HCT116 (cell line): ENCODE data around the gene GFI1. TPM values are rescaled to one million over a fixed set of nuclear protein-coding genes. Genes with fewer than 3 reads are reported as not detected.

Experiments used
- ATAC-seq: fragments of 200-7000 bp; cut with Tn5 transposase; 2 replicates; pipeline ENCODE4 v1.9.1; 2020; ENCODE audit warnings: mild to moderate bottlenecking, moderate library complexity
- BruUV-seq: library from RNA; stranded (reverse); fragments of 400-500 nt; replicated peaks from 2 replicates; lab custom pipeline; 2021; lab: Mats Ljungman, UMichigan
- CTCF ChIA-PET: fragments of 300-600 bp; sonication (Branson Sonifier 250); formaldehyde crosslinking; loops from one replicate; lab custom pipeline; 2021; ENCODE audit warnings: antibody characterized with exemption; lab: Charles Lee
- POLR2A ChIA-PET: fragments of 300-600, 350-600 bp; sonication (Branson Sonifier 250); formaldehyde crosslinking; loops from one replicate; lab custom pipeline; 2021; ENCODE audit warnings: antibody characterized with exemption; lab: Charles Lee
- RAD21 ChIA-PET, 2 experiments: fragments of 300-600 bp; sonication (Branson Sonifier 250); formaldehyde crosslinking; loops; one replicate each; lab custom pipeline; 2023; ENCODE audit warnings: low total read pairs in 2 of 2; ENCODE audit not compliant: uncharacterized antibody in 2 of 2, unreplicated experiment in 2 of 2, low non-redundant PET in 1 of 2; lab: Charles Lee
- DNase-seq: peaks from one replicate; pipeline ENCODE4 v3.0.0-alpha.2; 2010; ENCODE audit warnings: low read depth, low spot score
- H2AFZ ChIP-seq: fragments of 200-600 bp; shearing (Covaris generic), sonication (generic); 2 replicates; pipeline ENCODE4 v1.6.1; 2017; ENCODE audit warnings: low read depth, mixed run types, mixed read lengths, antibody characterized with exemption, low read length; ENCODE audit not compliant: poor library complexity, severe bottlenecking
- H3K27ac ChIP-seq: 2 replicates; pipeline ENCODE4 v1.5.1; 2012; ENCODE audit warnings: low read depth, low read length
- H3K27me3 ChIP-seq: fragments of 200-600 bp; sonication (generic); 2 replicates; pipeline ENCODE4 v1.6.1; 2016; ENCODE audit warnings: mixed run types, low read length, mixed read lengths; ENCODE audit not compliant: insufficient read depth
- H3K36me3 ChIP-seq, 2 experiments: fragments of 200-500 bp in 1 of 2; fragments of 200-600 bp in 1 of 2; sonication (Bioruptor generic) in 1 of 2; sonication (generic) in 1 of 2; 2 replicates each; pipeline versions ENCODE4 v1.5.1 to v1.6.1; 2014 to 2016; ENCODE audit warnings: low read length in 2 of 2, inconsistent platforms in 1 of 2, mixed read lengths in 1 of 2, mixed run types in 1 of 2; ENCODE audit not compliant: insufficient read depth in 2 of 2, control insufficient read depth in 1 of 2
- H3K4me1 ChIP-seq, 2 experiments: fragments of 200-600 bp in 1 of 2; sonication (generic) in 1 of 2; 2 replicates each; pipeline versions ENCODE4 v1.5.1 to v1.6.1; 2012 to 2017; ENCODE audit warnings: low read length in 2 of 2, inconsistent platforms in 1 of 2, mild to moderate bottlenecking in 1 of 2, mixed read lengths in 1 of 2, mixed run types in 1 of 2, moderate library complexity in 1 of 2; ENCODE audit not compliant: insufficient read depth in 2 of 2, control insufficient read depth in 1 of 2
- H3K4me2 ChIP-seq: fragments of 200-600 bp; sonication (generic); 2 replicates; pipeline ENCODE4 v1.6.1; 2017; ENCODE audit warnings: mixed run types, low read length, mixed read lengths
- H3K4me3 ChIP-seq, 2 experiments: fragments of 200-600 bp in 1 of 2; sonication (generic) in 1 of 2; replicated peaks in 1 of 2; 2 replicates each; pipeline ENCODE4 v1.5.1; 2011 to 2016; ENCODE audit warnings: low read length in 2 of 2, control low read depth in 1 of 2, low read depth in 1 of 2, mild to moderate bottlenecking in 1 of 2, mixed read lengths in 1 of 2, mixed run types in 1 of 2
- H3K79me2 ChIP-seq: fragments of 200-600 bp; sonication (generic); 2 replicates; pipeline ENCODE4 v1.6.1; 2017; ENCODE audit warnings: mild to moderate bottlenecking, mixed run types, low read length, moderate library complexity, mixed read lengths; ENCODE audit not compliant: insufficient read depth
- H3K9ac ChIP-seq: fragments of 200-600 bp; sonication (generic); 2 replicates; pipeline ENCODE4 v1.6.1; 2016; ENCODE audit warnings: low read length, mixed read lengths
- H3K9me2 ChIP-seq: fragments of 200-600 bp; sonication (generic), shearing (Covaris generic); 2 replicates; pipeline ENCODE4 v1.6.1; 2017; ENCODE audit warnings: mixed run types, mild to moderate bottlenecking, moderate library complexity; ENCODE audit not compliant: insufficient read depth
- H3K9me3 ChIP-seq, 2 experiments: fragments of 200-500 bp in 1 of 2; fragments of 200-600 bp in 1 of 2; sonication (Bioruptor generic) in 1 of 2; sonication (generic) in 1 of 2; 2 replicates each; pipeline ENCODE4 v1.6.1; 2014 to 2017; ENCODE audit warnings: low read length in 2 of 2, mixed read lengths in 2 of 2, inconsistent platforms in 1 of 2, low read depth in 1 of 2, mild to moderate bottlenecking in 1 of 2, mixed run types in 1 of 2, moderate library complexity in 1 of 2; ENCODE audit not compliant: control insufficient read depth in 1 of 2, insufficient read depth in 1 of 2
- H4K20me1 ChIP-seq: fragments of 200-600 bp; sonication (generic), shearing (Covaris generic); 2 replicates; pipeline ENCODE4 v1.6.1; 2017; ENCODE audit warnings: mixed run types, mild to moderate bottlenecking, moderate library complexity; ENCODE audit not compliant: insufficient read depth
- CEBPB ChIP-seq: IDR thresholded peaks from 2 replicates; pipeline ENCODE4 v1.6.1; 2012; ENCODE audit warnings: low read depth
- EGR1 ChIP-seq: IDR thresholded peaks from 2 replicates; pipeline ENCODE4 v1.6.1; 2012; ENCODE audit warnings: low read depth
- ELF1 ChIP-seq: IDR thresholded peaks from 2 replicates; pipeline ENCODE4 v1.6.1; 2012; ENCODE audit warnings: low read depth, borderline replicate concordance
- EZH2phosphoT487 ChIP-seq: fragments of 200-600 bp; IDR thresholded peaks from 2 replicates; pipeline ENCODE4 v1.6.1; 2018; ENCODE audit warnings: antibody characterized with exemption, borderline replicate concordance
- FOSL1 ChIP-seq: IDR thresholded peaks from 2 replicates; pipeline ENCODE4 v1.6.1; 2012; ENCODE audit warnings: low read depth
- MAX ChIP-seq: IDR thresholded peaks from 2 replicates; pipeline ENCODE4 v1.6.1; 2012
- POLR2AphosphoS5 ChIP-seq: IDR thresholded peaks from 2 replicates; pipeline ENCODE4 v1.6.1; 2011; ENCODE audit warnings: mild to moderate bottlenecking, low read depth, low read length, moderate library complexity
- RAD21 ChIP-seq: IDR thresholded peaks from 2 replicates; pipeline ENCODE4 v1.6.1; 2012; ENCODE audit warnings: low read depth, mild to moderate bottlenecking
- TCF7L2 ChIP-seq: IDR thresholded peaks from 2 replicates; pipeline ENCODE4 v1.7.0; 2011; ENCODE audit warnings: borderline replicate concordance, inconsistent platforms; ENCODE audit not compliant: insufficient read depth, insufficient read length; ENCODE audit errors: extremely low read depth
- YY1 ChIP-seq: IDR thresholded peaks from 2 replicates; pipeline ENCODE4 v1.6.1; 2011; ENCODE audit warnings: low read length, low read depth, moderate library complexity, mild to moderate bottlenecking; ENCODE audit not compliant: insufficient replicate concordance; ENCODE audit errors: extremely low read depth
- ZBTB33 ChIP-seq: IDR thresholded peaks from 2 replicates; pipeline ENCODE4 v1.6.1; 2011; ENCODE audit warnings: mild to moderate bottlenecking, low read length, moderate library complexity; ENCODE audit not compliant: insufficient replicate concordance; ENCODE audit errors: extremely low read depth
- ZFX ChIP-seq: fragments of 450-650 bp; IDR thresholded peaks from 2 replicates; pipeline ENCODE4 v1.6.1; 2017
- intact Hi-C: fragments of 100-400 bp; cut with micrococcal nuclease; formaldehyde crosslinking; loops from 2 replicates; pipeline ENCODE4 v1.10.0; 2022
- total RNA-seq: library from RNA; stranded (reverse); gene quantifications from one replicate; pipeline ENCODE4 v1.2.1, GENCODE V29; 2021; ENCODE audit not compliant: unreplicated experiment
- TF ChIP-seq, protein P1 (sequence below): IDR thresholded peaks from 2 replicates; pipeline ENCODE4 v1.6.1; 2012; ENCODE audit warnings: low read depth

The GFI1 gene
- total RNA-seq, 1 experiment from 2014 or later: 8.1 TPM

GRCh38 chr1:92473781-92474495, 12.8 kb downstream of the GFI1 start (continued):
- TF ChIP-seq YY1 (no peak), CEBPB (no peak), POLR2AphosphoS5 (no peak), EGR1 (no peak)

DNA sequence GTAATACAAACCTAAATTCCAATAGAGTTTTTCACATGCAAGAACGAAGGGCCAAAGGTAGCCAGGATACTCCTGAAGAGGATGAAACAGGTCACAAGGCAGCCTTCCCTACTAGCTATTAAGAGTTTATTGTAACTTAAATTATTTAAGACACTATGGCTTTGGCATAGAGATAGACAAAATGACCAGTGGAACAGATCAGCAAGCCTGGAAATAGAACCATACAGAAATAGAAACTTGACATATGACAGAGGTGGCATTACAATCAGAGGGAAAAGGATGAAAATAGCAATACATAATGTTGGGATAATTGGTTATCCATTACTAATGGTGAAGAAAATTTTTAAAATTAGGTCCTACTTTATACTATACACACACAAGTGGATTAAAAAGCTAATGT, 16.5 kb downstream of the GFI1 start:
- ATAC-seq (no peak), DNase-seq (no peak)
- CTCF ChIA-PET: no interaction called here
- Histone ChIP-seq H3K4me2 (no peak overlapping the region), H3K9ac (no peak overlapping the region), H3K36me3 (no peaks in the 10 kb centered on the region), H4K20me1 (no peaks in the 10 kb centered on the region), H3K27ac (no peak overlapping the region), H3K27me3 (no peaks in the 10 kb centered on the region), H3K4me3 (no peak overlapping the region), H3K9me2 (no peaks in the 10 kb centered on the region), H3K79me2 (no peaks in the 10 kb centered on the region), H3K4me1 (no peaks in the 10 kb centered on the region), H3K9me3 (no peaks in the 10 kb centered on the region), H2AFZ (no peak overlapping the region)
- POLR2A ChIA-PET: no interaction called here
- BruUV-seq: no TSS peak
- RAD21 ChIA-PET: no interaction called here
- intact Hi-C loops: no loop called here
- TF ChIP-seq RAD21: no peak
- no peak for TF ChIP-seq ZFX
- no peak for TF ChIP-seq FOSL1
- TF ChIP-seq, protein P1, sequence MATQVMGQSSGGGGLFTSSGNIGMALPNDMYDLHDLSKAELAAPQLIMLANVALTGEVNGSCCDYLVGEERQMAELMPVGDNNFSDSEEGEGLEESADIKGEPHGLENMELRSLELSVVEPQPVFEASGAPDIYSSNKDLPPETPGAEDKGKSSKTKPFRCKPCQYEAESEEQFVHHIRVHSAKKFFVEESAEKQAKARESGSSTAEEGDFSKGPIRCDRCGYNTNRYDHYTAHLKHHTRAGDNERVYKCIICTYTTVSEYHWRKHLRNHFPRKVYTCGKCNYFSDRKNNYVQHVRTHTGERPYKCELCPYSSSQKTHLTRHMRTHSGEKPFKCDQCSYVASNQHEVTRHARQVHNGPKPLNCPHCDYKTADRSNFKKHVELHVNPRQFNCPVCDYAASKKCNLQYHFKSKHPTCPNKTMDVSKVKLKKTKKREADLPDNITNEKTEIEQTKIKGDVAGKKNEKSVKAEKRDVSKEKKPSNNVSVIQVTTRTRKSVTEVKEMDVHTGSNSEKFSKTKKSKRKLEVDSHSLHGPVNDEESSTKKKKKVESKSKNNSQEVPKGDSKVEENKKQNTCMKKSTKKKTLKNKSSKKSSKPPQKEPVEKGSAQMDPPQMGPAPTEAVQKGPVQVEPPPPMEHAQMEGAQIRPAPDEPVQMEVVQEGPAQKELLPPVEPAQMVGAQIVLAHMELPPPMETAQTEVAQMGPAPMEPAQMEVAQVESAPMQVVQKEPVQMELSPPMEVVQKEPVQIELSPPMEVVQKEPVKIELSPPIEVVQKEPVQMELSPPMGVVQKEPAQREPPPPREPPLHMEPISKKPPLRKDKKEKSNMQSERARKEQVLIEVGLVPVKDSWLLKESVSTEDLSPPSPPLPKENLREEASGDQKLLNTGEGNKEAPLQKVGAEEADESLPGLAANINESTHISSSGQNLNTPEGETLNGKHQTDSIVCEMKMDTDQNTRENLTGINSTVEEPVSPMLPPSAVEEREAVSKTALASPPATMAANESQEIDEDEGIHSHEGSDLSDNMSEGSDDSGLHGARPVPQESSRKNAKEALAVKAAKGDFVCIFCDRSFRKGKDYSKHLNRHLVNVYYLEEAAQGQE: no peak
- TF ChIP-seq YY1: no peak
- no peak for TF ChIP-seq MAX
- TF ChIP-seq ELF1: no peak
- no peak for TF ChIP-seq EZH2phosphoT487
- TF ChIP-seq ZBTB33: no peak
- no peak for TF ChIP-seq TCF7L2
